NK-92 (cell line): Measurements from ENCODE around the gene NUP160.
"Not testable (repeated sequence)": the region's sequence is repeated elsewhere in the genome, so short reads cannot be mapped to it uniquely, and the experiment has no call there.

Experiments used
- DNase-seq: peaks from one replicate; lab custom pipeline; 2025; ENCODE audit not compliant: unreplicated experiment; lab: John Stamatoyannopoulos, UW

NUP160 gene

DNA sequence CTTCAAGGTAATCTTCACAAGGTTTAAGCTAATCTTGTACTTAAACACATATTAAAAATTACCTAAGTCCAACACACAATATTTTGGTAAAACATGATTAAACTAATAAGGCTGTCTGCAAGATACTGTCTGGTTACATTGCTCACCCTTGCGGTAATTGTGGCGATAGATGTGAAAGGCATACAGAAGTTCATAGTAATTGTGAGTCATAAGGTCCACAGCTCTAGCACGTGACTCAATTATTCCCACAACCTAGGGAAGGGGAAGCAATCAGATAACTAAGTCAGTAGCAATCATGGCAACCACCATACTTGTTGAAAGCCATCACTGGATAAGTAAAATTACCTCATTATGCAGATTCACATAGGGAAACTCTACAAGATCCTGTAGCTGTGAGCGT is 50.5 kb downstream of the NUP160 start:
- DNase-seq, result no peak

- DNase-seq, result no peak
Measured at GRCh38 chr11:47791774-47792430, 56.2 kb downstream of the NUP160 start.

DNA sequence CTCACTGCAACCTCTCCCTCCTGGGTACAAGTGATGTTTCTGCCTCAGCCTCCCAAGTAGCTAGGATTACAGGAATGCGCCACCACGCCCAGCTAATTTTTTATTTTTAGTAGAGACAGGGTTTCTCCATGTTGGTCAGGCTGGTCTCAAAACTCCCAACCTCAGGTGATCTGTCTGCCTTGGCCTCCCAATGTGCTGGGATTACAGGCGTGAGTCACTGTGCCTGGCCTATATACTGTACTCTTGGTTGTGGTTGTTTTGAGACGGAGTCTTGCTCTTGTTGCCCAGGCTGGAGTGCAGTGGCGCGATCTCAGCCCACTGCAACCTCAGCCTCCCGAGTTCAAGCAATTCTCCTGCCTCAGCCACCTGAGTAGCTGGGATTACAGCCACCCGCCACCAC is 58.1 kb downstream of the NUP160 start:
- DNase-seq, result not testable (repeated sequence)

DNA sequence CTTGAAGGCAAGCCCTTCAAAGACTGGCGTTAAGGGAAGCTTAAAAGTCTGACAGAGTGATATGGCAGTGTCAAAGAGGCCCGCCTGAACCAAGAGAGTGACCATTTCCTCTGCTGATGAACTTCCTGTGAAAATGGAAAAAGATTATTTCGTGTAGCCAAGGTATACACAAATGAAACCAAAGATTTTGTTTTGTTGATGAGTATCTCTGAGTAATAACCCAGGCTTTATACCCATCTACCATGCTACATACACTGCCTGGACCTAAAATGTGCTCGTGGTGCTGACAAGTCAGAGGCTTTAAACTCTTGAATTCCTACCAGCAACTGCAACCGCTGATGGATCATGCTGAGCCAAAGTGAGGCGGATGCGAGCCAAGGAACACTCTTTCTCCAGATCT is 60.0 kb downstream of the NUP160 start:
- DNase-seq, result no peak

- DNase-seq, result no peak
Measured at GRCh38 chr11:47786373-47786772, 61.8 kb downstream of the NUP160 start.

GRCh38 chr11:47784785-47785381 is 63.3 kb downstream of the NUP160 start:
- DNase-seq, result no peak

GRCh38 chr11:47783087-47783610 is 65.0 kb downstream of the NUP160 start:
- no peak for DNase-seq

DNA sequence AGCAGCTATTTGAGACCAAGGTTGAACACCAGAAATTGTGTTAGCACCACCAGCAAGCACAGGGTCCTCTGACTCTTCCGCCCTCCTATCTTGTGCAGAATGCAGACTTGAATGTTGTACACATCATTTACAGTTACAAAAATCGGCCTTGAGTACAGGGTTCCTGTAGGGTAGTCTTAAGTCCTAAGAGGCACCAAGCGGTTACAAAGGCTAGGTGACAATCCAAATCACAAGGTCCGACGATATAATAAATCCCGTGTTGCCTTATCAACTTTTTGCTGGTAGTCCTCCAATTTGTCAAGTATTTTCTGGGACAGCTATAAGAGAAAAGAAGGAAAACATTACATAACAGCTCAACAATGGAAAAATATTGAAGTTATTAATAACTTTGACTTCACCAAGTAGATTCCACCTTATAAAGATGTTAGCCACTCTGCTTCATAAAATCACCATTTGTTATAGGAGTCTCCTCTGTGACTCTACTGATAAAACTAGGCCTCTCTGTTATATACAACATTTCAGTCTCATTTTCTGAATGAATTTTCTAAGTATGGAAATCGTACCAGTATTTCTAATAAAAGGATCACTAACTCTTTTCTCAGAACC is 69.2 kb downstream of the NUP160 start:
- no peak for DNase-seq

DNA sequence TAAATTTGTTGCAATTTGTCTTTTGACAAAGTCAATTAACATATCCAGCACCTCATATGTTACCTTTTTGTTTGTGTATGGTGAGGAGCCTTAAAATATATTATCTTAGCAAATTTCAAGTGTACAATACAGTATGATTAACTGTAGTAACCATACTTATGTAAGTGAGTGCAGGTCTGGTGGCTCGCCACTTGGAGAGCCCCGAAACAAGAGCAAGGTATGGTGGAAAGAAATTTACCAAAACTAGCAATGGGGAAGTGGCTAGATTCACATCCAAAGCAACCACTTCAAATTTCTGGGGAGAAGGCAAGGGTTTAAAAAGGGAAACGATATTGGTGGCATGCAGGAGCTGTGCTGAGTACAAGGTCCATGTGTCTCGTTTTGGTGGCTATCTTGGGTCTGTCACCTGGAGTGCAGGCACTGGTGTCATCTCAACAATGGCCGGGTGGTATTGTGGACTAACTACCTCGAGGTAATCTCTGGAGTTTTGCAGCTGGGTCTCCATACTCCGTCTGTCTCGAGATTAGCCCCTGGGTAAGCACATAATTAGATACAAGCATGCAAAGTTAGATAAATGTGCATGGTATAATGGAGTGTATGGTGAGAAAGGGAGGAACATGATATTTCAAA is 72.8 kb downstream of the NUP160 start:
- DNase-seq, result no peak

GRCh38 chr11:47773882-47774281 is 74.3 kb downstream of the NUP160 start:
- no peak for DNase-seq

DNA sequence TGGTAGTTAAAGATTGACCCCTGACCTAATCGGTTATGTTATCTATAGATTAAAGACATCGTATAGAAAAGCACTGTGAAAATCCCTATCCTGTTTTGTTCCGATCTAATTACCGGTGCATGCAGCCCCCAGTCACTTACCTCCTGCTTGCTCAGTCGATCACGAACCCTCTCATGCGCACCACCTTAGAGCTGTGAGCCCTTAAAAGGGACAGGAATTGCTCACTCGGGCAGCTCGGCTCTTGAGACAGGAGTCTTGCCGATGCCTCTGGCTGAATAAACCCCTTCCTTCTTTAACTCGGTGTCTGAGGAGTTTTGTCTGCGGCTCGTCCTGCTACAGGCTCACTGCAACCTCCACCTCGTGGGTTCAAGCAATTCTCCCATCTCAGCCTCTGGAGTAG is 78.6 kb downstream of the NUP160 start:
- not testable (repeated sequence) for DNase-seq

DNA sequence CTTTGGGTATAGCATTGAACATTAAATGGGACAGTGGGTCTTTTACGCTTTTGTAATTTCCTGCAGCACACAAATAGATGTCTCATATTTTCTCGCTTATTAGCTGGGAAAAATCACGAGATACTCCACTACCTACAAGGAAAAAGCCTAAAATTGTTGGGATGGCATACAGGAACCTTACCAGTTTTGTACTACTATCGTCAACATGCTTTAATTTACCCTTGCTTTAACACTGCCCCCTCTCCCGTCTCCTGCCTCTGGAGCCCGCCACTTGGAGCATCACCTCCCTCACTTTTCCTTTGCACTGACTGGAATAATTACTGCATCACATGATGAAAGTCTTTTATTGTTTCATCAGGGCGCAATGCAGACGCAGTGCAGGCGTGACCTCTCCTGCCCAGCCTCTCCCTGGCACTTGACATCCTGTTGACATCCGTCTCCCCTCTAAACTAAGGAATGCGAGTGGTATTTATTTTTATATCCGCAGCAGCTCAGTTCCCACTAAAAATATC is 80.0 kb downstream of the NUP160 start:
- DNase-seq, result no peak

DNA sequence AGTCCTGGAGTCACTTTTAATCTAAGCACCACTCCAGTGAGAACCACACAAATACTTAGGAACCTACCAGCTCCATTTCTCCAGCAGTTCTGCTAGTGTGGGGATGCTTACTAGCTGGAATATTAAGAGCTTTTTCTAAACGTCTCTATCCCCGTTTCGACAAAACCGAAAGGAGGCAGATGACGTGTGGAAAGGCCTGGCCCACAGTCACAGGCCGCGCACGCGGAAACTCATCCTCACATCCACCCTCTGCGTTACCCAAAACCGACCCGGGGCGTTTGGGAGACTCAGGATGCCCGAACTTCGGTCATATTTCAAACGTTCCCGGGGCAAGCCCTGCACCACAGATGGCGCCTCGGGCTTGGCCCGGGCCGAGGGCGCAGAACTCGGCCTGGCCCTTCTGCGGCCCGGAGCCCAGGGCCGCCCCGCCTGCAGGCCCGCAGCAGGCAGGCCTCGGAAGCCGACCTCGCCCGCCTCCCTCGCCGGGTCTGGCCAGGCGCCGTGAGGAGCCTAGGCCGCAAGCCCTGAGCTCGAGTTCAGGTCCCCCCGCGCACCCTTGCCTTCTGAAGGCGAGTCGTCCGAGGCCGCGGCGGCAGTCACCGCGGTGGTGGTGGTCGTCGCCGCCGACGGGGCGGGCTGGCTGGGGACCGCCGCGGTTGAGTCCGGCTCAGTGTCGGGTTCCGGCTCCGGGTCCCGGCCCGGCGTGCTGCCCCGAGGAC is 81.5 kb downstream of the NUP160 start:
- no peak for DNase-seq

- DNase-seq, result no peak
Measured at GRCh38 chr11:47765086-47765485, 83.1 kb downstream of the NUP160 start.

DNA sequence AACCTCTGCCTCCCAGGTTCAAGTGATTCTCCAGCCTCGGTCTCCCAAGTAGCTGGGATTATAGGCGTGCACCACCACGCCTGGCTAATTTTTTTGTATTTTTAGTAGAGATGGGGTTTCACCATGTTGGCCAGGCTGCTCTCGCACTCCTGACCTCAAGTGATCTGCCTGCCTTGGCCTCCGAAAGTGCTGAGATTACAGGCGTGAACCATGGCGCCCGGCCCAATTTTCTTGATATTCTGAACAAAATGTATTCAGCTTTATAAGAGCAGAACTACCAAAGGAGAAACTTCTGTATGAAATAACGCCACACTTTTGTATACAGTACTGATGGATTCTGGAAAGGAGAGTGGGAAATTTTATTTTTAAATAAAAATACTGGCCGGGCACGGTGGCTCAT is 88.9 kb downstream of the NUP160 start:
- DNase-seq, result not testable (repeated sequence)

GRCh38 chr11:47756208-47756607 is 91.9 kb downstream of the NUP160 start:
- DNase-seq, result no peak

DNA sequence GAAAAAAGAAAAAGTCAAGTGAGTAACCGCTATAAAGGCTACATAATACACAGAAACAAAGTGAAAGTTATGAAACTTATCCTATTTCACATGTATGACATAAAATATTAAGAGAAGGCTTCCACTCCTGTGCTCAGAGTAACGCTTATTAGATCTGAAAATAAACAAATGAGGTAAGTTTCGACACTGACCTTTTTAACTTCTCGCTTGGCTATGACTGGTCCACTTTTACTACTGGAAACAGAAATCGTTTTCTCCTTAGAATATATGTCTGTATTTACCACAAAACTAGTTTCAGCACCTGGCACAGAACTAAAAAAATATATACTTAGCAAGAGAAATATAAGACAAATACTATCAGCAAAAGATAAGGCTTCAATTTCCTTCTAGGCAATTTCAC is 97.4 kb downstream of the NUP160 start:
- no peak for DNase-seq

- not testable (repeated sequence) for DNase-seq
Measured at GRCh38 chr11:47742494-47742893, 105.7 kb downstream of the NUP160 start.

DNA sequence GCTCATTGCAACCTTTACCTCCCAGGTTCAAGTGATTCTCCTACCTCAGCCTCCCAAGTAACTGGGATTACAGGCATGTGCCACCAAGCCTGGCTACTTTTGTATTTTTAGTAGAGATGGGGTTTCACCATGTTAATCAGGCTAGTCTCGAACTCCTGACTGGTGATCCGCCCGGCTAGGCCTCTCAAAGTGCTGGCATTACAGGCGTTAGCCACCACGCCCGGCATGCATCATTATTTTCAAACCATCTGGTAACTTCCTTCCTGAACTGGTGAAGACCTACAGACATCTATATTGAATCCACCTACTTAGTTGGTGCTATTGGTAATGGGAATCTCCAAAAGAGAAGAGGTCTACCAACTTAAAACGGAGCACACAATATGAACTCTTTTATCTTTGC is 110.3 kb downstream of the NUP160 start:
- not testable (repeated sequence) for DNase-seq

- no peak for DNase-seq
Measured at GRCh38 chr11:47732271-47732670, 115.9 kb downstream of the NUP160 start.

DNA sequence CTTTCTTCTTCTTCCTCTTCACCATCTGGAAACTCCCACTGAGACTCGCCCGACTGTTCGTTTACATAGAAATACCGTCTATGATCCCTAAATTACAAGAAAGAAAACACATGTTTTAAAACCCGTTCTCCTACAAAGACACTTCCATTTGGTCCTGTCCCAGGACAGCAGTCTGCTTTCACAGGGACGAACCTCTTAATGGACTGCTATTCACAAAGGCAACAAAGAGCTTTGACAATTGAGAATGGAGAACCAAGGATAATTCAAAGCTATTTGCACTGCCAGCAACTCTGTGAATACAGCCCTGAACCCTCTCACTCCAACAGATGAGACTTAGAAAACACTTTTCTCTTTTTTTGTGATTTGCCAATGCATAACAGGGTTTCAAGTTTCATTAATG is 116.7 kb downstream of the NUP160 start:
- no peak for DNase-seq
